HUDEP-2 (cell line): ENCODE measurements around the gene BUB3.
"Not testable (repeated sequence)": the region's sequence is repeated elsewhere in the genome, so short reads cannot be mapped to it uniquely, and the experiment has no call there.

ENCODE experiments used
- DNase-seq, 76 experiments: peaks; one replicate each; lab custom pipeline; 2025; ENCODE audit not compliant: unreplicated experiment in 76 of 76; lab: John Stamatoyannopoulos, UW

BUB3 gene

GRCh38 chr10:123150986-123151736 is 3.0 kb upstream of the BUB3 start:
- peak in 12 of 76 experiments; percentile 10 to 65 (median 42) for DNase-seq

GRCh38 chr10:123151737-123152135 is 2.5 kb upstream of the BUB3 start:
- no peak for DNase-seq

GRCh38 chr10:123153486-123154091 is 613 bp upstream of the BUB3 start:
- DNase-seq: no peak

- peak in 24 of 76 experiments; percentile 13 to 57 (median 33) for DNase-seq
Measured at GRCh38 chr10:123154711-123155505, 706 bp downstream of the BUB3 start.

- DNase-seq: no peak
Measured at GRCh38 chr10:123156078-123156477, 1.9 kb downstream of the BUB3 start.

GRCh38 chr10:123157210-123157609 is 3.0 kb downstream of the BUB3 start:
- no peak for DNase-seq

GRCh38 chr10:123158682-123159081 is 4.5 kb downstream of the BUB3 start:
- DNase-seq: no peak

- DNase-seq: no peak
Measured at GRCh38 chr10:123160311-123160980, 6.2 kb downstream of the BUB3 start.

- no peak for DNase-seq
Measured at GRCh38 chr10:123164319-123164718, 10.1 kb downstream of the BUB3 start.

GRCh38 chr10:123165445-123166072 is 11.4 kb downstream of the BUB3 start:
- peak in 3 of 76 experiments; percentile 12 to 24 (median 13) for DNase-seq

- DNase-seq: no peak
Measured at GRCh38 chr10:123166618-123167017, 12.4 kb downstream of the BUB3 start.

GRCh38 chr10:123170961-123171360 is 16.8 kb downstream of the BUB3 start:
- no peak for DNase-seq

GRCh38 chr10:123171616-123172015 is 17.4 kb downstream of the BUB3 start:
- not testable (repeated sequence) for DNase-seq

GRCh38 chr10:123175389-123176387 is 21.5 kb downstream of the BUB3 start:
- DNase-seq: no peak

GRCh38 chr10:123178390-123178789 is 24.2 kb downstream of the BUB3 start:
- DNase-seq: not testable (repeated sequence)

- DNase-seq: no peak
Measured at GRCh38 chr10:123180101-123181090, 26.2 kb downstream of the BUB3 start.

- DNase-seq: no peak
Measured at GRCh38 chr10:123183724-123184123, 29.5 kb downstream of the BUB3 start.

- no peak for DNase-seq
Measured at GRCh38 chr10:123187781-123188180, 33.6 kb downstream of the BUB3 start.
